Daoy (cell line): ENCODE results near the gene DLST. TPM values are rescaled to one million over a fixed set of nuclear protein-coding genes. Genes with fewer than 3 reads are reported as not detected.

Experiments
- DNase-seq: peaks from one replicate; pipeline ENCODE4 v3.0.0-alpha.2; 2015; ENCODE audit warnings: low read depth
- total RNA-seq: library from RNA; depleted of rRNA; stranded (reverse); fragments of >200 nt; shearing (Covaris generic); gene quantifications from 2 replicates; pipeline ENCODE4 v1.2.3, GENCODE V29; 2014

Gene DLST
- total RNA-seq, 1 experiment from 2014 or later = 43.2 TPM

- no peak for DNase-seq
These were observed 59.3 kb downstream of the DLST start for GRCh38 chr14:74940956-74941565.

GRCh38 chr14:74941676-74942097, 60.0 kb downstream of the DLST start:
- peak; percentile 74 for DNase-seq

- no peak for DNase-seq
These were observed 60.5 kb downstream of the DLST start for GRCh38 chr14:74942181-74942580.

GRCh38 chr14:74942608-74943007, 60.9 kb downstream of the DLST start:
- no peak for DNase-seq

GRCh38 chr14:74945261-74945851, 63.6 kb downstream of the DLST start:
- DNase-seq = peak; percentile 49

- DNase-seq = peak; percentile 82
These were observed 64.3 kb downstream of the DLST start for GRCh38 chr14:74945852-74946658.

- DNase-seq = no peak
These were observed 65.1 kb downstream of the DLST start for GRCh38 chr14:74946659-74947281.

- no peak for DNase-seq
These were observed 65.9 kb downstream of the DLST start for GRCh38 chr14:74947353-74948227.

- DNase-seq = no peak
These were observed 66.8 kb downstream of the DLST start for GRCh38 chr14:74948228-74949175.

- DNase-seq = no peak
These were observed 67.5 kb downstream of the DLST start for GRCh38 chr14:74949191-74949601.

- no peak for DNase-seq
These were observed 68.3 kb downstream of the DLST start for GRCh38 chr14:74949859-74950573.

- no peak for DNase-seq
These were observed 69.2 kb downstream of the DLST start for GRCh38 chr14:74950795-74951442.

GRCh38 chr14:74951443-74952179, 69.9 kb downstream of the DLST start:
- no peak for DNase-seq

- DNase-seq = no peak
These were observed 70.5 kb downstream of the DLST start for GRCh38 chr14:74952180-74952665.

- no peak for DNase-seq
These were observed 71.2 kb downstream of the DLST start for GRCh38 chr14:74952697-74953484.
